ENCODE results near the gene ARAP2.
A peak's percentile ranks its signal among the peaks of the same experiment; 100 is the strongest.

ARAP2 gene, protein sequence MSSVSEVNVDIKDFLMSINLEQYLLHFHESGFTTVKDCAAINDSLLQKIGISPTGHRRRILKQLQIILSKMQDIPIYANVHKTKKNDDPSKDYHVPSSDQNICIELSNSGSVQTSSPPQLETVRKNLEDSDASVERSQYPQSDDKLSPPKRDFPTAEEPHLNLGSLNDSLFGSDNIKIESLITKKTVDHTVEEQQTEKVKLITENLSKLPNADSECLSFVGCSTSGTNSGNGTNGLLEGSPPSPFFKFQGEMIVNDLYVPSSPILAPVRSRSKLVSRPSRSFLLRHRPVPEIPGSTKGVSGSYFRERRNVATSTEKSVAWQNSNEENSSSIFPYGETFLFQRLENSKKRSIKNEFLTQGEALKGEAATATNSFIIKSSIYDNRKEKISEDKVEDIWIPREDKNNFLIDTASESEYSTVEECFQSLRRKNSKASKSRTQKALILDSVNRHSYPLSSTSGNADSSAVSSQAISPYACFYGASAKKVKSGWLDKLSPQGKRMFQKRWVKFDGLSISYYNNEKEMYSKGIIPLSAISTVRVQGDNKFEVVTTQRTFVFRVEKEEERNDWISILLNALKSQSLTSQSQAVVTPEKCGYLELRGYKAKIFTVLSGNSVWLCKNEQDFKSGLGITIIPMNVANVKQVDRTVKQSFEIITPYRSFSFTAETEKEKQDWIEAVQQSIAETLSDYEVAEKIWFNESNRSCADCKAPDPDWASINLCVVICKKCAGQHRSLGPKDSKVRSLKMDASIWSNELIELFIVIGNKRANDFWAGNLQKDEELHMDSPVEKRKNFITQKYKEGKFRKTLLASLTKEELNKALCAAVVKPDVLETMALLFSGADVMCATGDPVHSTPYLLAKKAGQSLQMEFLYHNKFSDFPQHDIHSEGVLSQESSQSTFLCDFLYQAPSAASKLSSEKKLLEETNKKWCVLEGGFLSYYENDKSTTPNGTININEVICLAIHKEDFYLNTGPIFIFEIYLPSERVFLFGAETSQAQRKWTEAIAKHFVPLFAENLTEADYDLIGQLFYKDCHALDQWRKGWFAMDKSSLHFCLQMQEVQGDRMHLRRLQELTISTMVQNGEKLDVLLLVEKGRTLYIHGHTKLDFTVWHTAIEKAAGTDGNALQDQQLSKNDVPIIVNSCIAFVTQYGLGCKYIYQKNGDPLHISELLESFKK (N-terminal part only)

GRCh38 chr4:36244257-36245082, at the start of gene ARAP2:
TSS of gene ARAP2 (minus strand) at chr4:36244514. CDS start at chr4:36229486, 15,028 bp downstream.
- peak; percentile 41 to 74 for DNase-seq (ENCODE audit: low read depth in 2 of 2, low spot score in 1 of 2)

GRCh38 chr4:36292556-36293188, 48.4 kb upstream of the ARAP2 start:
- no peak for DNase-seq (ENCODE audit: low read depth in 2 of 2, low spot score in 1 of 2)

- DNase-seq (ENCODE audit: low read depth in 2 of 2, low spot score in 1 of 2), result no peak
Measured at GRCh38 chr4:36290641-36291040, 46.3 kb upstream of the ARAP2 start.

- no peak for DNase-seq (ENCODE audit: low read depth in 2 of 2, low spot score in 1 of 2)
Measured at GRCh38 chr4:36288731-36289426, 44.6 kb upstream of the ARAP2 start.

DNA sequence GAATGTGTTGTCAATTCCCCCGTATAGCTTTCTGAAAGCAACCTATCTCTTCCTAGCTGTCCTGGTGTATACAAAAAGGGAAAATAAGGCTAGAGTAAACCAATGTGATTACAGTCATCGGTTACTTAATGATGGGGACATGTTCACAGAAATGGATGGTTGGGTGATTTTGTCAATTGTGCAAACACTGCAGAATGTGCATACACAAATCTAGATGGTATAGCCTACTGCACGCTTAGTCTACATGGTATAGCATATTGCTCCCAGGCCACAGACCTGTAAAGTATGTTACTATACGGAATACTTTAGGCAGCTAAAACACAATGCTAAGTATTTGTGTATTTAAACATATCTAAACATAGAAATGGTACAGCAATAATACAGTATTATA, 42.2 kb upstream of the ARAP2 start:
- DNase-seq (ENCODE audit: low read depth in 2 of 2, low spot score in 1 of 2), result no peak

DNA sequence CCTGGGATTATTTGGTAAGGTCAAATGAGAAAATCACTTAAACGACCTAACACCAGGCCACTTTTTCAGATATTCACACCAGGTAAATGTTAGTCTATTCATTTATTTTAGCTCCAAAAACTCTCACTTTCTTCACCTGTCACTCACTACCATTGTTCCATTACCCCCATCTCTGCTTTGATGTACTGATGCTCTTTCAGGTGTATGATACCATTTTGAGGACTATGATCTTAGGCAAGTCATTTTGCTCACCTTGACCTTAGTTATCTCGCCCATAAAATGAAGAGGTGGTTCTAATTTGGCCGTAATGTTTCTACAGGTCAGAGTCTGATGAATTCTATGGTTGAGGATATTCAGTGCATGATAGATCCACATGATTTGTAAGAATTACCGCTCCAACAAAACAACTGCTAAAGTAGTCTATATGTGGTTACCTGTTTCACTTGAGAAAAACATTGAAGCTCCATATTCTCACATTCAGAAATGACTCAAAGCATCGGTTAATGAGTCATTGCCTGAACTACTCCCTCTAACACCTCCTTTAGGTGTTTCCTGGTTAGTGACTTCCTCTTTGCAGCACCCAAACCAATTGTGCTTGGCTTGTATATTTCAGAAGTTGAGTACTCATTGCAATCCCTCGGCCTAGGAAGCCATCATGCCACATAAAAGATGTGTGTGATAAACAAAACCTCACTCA, 41.6 kb upstream of the ARAP2 start:
- peak in 1 of 2 donors; percentile 17 for DNase-seq (ENCODE audit: low read depth in 2 of 2, low spot score in 1 of 2)

- DNase-seq (ENCODE audit: low read depth in 2 of 2, low spot score in 1 of 2), result no peak
Measured at GRCh38 chr4:36283912-36284465, 39.7 kb upstream of the ARAP2 start.

- no peak for DNase-seq (ENCODE audit: low read depth in 2 of 2, low spot score in 1 of 2)
Measured at GRCh38 chr4:36282503-36283030, 38.3 kb upstream of the ARAP2 start.

DNA sequence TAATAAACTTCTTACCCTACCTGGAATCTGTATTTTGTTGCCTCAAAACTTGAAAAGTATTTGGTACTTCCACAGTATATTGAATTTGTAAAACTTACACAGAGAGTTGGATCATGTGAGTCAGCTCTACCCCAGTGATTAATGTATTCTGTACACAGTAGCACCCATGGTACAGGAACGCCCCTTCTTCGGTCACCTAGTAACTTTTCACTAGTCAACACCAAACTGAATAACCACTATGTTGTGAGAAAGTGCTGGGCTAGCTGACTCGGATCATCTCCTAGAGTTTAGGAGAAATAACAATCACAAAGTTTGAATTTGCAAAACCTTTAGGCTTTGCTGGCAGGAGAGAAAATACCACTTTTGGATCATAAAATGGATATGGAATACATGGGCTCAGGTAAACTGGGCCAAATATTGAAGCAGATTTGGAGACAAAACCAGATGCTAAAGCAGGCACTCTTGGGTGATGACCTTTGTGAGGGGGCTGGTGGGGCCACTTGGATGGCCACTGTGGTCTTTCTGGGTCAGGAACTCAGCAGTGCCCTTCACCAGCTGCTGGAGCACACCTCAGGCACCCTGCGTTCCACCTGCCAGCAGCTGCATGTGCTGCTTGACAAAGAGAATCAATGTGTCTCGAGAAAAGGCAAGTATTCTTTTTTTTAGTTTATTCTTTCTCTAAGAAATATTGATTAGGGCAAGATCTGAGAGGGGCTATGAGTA, 37.2 kb upstream of the ARAP2 start, which contains the start of gene DTHD1:
Gene DTHD1 (plus strand): TSS at position 233 of the 723 bp plus-strand sequence. CDS start 143 bp downstream, at position 376.
- DNase-seq (ENCODE audit: low read depth in 2 of 2, low spot score in 1 of 2), result no peak

DNA sequence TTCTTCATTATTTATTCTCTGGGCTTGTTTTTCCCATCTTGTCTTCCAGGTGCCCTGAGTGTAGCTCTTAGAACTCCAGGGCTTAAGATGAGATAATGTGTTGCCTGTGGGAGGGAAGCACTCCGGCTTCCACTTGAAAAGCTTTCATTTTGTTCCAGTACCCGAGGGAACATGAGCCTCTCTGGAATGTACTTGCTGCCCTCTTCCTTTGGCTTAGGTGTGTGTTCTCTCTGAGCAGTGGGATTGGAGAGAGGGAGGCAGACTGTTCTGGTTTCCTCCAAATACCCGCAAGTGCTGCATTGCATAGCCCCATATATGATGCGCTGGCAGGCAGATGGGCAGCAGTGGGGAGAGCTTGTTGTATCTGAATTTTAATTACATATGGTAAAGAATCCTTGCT, 36.2 kb upstream of the ARAP2 start:
- DNase-seq (ENCODE audit: low read depth in 2 of 2, low spot score in 1 of 2), result no peak

DNA sequence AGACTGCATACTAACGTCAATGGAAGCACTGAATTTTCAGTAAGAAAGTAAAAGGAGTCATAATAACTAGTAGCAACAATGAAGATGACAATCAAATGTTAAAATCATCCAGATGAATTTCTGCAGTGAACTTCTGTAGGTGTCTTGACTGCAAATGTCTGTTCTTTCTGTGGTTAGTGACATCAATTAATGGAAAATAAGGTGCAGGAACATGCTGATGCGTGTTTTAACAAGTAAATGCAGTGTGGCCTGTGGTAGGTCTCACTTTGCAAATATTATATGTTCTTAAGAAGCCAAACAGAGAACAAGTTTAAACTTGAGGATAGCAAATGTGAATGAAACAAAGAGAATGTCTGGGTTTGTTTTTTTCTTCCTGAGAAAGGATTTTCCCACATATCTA, 34.5 kb upstream of the ARAP2 start:
- no peak for DNase-seq (ENCODE audit: low read depth in 2 of 2, low spot score in 1 of 2)

- no peak for DNase-seq (ENCODE audit: low read depth in 2 of 2, low spot score in 1 of 2)
Measured at GRCh38 chr4:36277533-36277932, 33.2 kb upstream of the ARAP2 start.

DNA sequence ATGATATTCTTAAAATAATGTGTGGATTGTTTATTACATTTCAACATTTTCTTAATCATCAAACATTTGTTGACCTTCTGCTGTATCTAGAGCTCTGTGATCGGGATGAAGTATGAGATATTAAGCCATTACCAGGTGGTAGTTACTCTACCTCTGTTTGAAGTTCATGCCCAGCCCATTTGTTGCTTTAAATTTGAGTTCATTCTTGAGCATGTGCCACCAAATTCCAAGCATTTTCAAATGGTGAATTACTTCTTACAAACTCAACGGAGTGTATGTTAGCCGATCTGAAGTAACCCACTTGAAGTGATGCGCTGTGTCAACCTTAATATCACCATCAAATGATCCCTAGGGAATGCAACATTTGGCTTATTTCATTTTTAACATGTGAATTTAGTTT, 29.8 kb upstream of the ARAP2 start:
- DNase-seq (ENCODE audit: low read depth in 2 of 2, low spot score in 1 of 2), result no peak

GRCh38 chr4:36273276-36273675, 29.0 kb upstream of the ARAP2 start:
- no peak for DNase-seq (ENCODE audit: low read depth in 2 of 2, low spot score in 1 of 2)

DNA sequence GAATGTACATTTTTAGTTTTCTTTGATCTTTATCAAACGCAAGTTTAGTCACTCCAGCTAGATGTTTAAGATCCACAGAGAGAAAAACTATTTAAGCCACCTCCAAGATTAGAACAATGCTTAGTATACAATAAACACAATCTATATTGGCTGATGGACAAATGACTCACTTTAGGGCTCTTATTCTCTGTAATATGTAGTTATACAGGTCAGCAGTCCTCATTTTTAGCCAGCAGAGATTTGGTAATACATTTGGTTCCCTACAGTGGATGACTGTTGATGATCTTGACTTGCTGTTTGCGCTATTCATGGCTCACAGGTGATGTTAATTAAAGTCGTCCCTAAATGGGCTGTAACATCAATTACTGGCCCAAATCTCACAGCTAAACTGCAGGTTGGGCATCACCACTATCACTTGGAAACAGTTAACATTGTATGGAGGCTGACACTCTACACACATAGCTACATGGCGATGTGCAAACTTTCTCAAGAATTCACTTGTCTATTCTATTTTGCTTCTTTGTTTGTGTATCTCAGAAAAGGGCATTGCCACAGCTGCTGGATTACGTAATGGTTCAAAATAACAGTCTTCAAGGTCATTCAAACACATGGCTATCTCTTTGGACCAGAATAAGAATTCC, 25.3 kb upstream of the ARAP2 start:
- no peak for DNase-seq (ENCODE audit: low read depth in 2 of 2, low spot score in 1 of 2)

DNA sequence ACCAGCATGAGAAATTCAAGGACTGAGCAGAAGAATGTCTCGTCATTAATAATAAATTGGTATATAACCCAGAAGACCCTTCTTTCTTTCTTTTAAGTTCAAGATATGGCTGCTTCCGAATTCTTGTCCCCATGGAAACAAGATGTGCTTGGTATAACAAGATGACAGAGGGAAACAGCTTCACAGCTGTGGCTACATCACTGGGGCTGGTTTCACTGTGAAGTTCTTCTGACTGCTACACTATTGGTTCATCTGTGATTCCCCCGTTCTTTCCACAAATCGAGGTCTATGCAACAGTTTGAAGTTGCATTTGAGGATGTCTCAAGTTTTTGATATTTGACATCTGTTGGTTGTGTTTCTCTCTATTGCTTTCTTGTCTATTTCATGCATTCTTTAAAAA, 24.8 kb upstream of the ARAP2 start:
- DNase-seq (ENCODE audit: low read depth in 2 of 2, low spot score in 1 of 2), result peak in 1 of 2 donors; percentile 18

Measured in stimulated activated CD8-positive, alpha-beta memory T cell treated with anti-CD3 and anti-CD28 coated beads, Interleukin-4, amount 100 ng/mL, for 4 hours (primary cell).